Measurements from ENCODE around the gene MYO10. TPM values are rescaled to one million over a fixed set of nuclear protein-coding genes. Genes with fewer than 3 reads are reported as not detected.

Gene MYO10
- total RNA-seq, 2 donors from 2014 or later, result 40.0 to 89.2 TPM

GRCh38 chr5:16628376-16628775, 307.7 kb downstream of the MYO10 start:
- peaks cover 5% of the 10 kb centered on the region for H3K27me3 Mint-ChIP-seq (ENCODE audit: insufficient read depth)
- DNase-seq, result no peak
- Histone ChIP-seq H3K27me3 (ENCODE audit: control insufficient read depth, insufficient read depth, low read length, poor library complexity, severe bottlenecking) (peaks cover 4% of the 10 kb centered on the region), H3K4me1 (ENCODE audit: control insufficient read depth, insufficient read depth, low read length) (no peaks in the 10 kb centered on the region), H3K4me3 (ENCODE audit: low read length) (no peak overlapping the region), H3K27ac (ENCODE audit: low read depth, low read length) (no peak overlapping the region), H3K9ac (ENCODE audit: extremely low read depth, low read length, poor library complexity, severe bottlenecking) (no peak overlapping the region), H3K36me3 (ENCODE audit: control insufficient read depth, insufficient read depth, low read length) (no peaks in the 10 kb centered on the region), H3K9me3 (ENCODE audit: control insufficient read depth, low read length) (no peaks in the 10 kb centered on the region)
- 79 to 94% methylated on average over 2 to 3 of the region's 3 CpGs for WGBS, 2 experiments (ENCODE audit: insufficient coverage in 1 of 2, insufficient read length in 1 of 2)
- no peak overlapping the region for H3K27ac Mint-ChIP-seq
- no peaks in the 10 kb centered on the region for H3K36me3 Mint-ChIP-seq (ENCODE audit: low read depth)
- H3K9me3 Mint-ChIP-seq, result peaks cover 5% of the 10 kb centered on the region
- H3K4me3 Mint-ChIP-seq, result no peak overlapping the region
- peaks cover 9% of the 10 kb centered on the region for H3K4me1 Mint-ChIP-seq
- no peak for TF ChIP-seq CTCF (conservative IDR thresholded peaks at IDR 0.05)

- Histone ChIP-seq H3K36me3 (ENCODE audit: control insufficient read depth, insufficient read depth, low read length) (no peaks in the 10 kb centered on the region), H3K9me3 (ENCODE audit: control insufficient read depth, low read length) (no peaks in the 10 kb centered on the region), H3K27ac (ENCODE audit: low read depth, low read length) (no peak overlapping the region), H3K4me1 (ENCODE audit: control insufficient read depth, insufficient read depth, low read length) (no peaks in the 10 kb centered on the region), H3K4me3 (ENCODE audit: low read length) (no peak overlapping the region), H3K27me3 (ENCODE audit: control insufficient read depth, insufficient read depth, low read length, poor library complexity, severe bottlenecking) (peaks cover 4% of the 10 kb centered on the region), H3K9ac (ENCODE audit: extremely low read depth, low read length, poor library complexity, severe bottlenecking) (no peak overlapping the region)
- no peak overlapping the region for H3K4me3 Mint-ChIP-seq
- peaks cover 3% of the 10 kb centered on the region for H3K27me3 Mint-ChIP-seq (ENCODE audit: insufficient read depth)
- no peak for TF ChIP-seq CTCF (conservative IDR thresholded peaks at IDR 0.05)
- WGBS, 2 experiments (ENCODE audit: insufficient coverage in 1 of 2, insufficient read length in 1 of 2), result 74 to 86% methylated on average over 5 of the region's 5 CpGs
- no peak overlapping the region for H3K27ac Mint-ChIP-seq
- H3K9me3 Mint-ChIP-seq, result no peaks in the 10 kb centered on the region
- peaks cover 9% of the 10 kb centered on the region for H3K4me1 Mint-ChIP-seq
- DNase-seq, result no peak
- H3K36me3 Mint-ChIP-seq (ENCODE audit: low read depth), result no peaks in the 10 kb centered on the region
Observed at GRCh38 chr5:16626696-16627264, 309.3 kb downstream of the MYO10 start.

GRCh38 chr5:16625096-16625495, 311.0 kb downstream of the MYO10 start:
- H3K4me1 ChIP-seq (ENCODE audit: control insufficient read depth, insufficient read depth, low read length), result no peaks in the 10 kb centered on the region
- Mint-ChIP-seq H3K27ac (no peak overlapping the region), H3K4me1 (peaks cover 14% of the 10 kb centered on the region), H3K9me3 (no peaks in the 10 kb centered on the region), H3K4me3 (no peak overlapping the region), H3K36me3 (ENCODE audit: low read depth) (no peaks in the 10 kb centered on the region), H3K27me3 (ENCODE audit: insufficient read depth) (peaks cover 6% of the 10 kb centered on the region)
- peaks cover 4% of the 10 kb centered on the region for H3K27me3 ChIP-seq (ENCODE audit: control insufficient read depth, insufficient read depth, low read length, poor library complexity, severe bottlenecking)
- no peak for TF ChIP-seq CTCF (conservative IDR thresholded peaks at IDR 0.05)
- no peaks in the 10 kb centered on the region for H3K36me3 ChIP-seq (ENCODE audit: control insufficient read depth, insufficient read depth, low read length)
- H3K9ac ChIP-seq (ENCODE audit: extremely low read depth, low read length, poor library complexity, severe bottlenecking), result no peak overlapping the region
- WGBS, 2 experiments (ENCODE audit: insufficient coverage in 1 of 2, insufficient read length in 1 of 2), result 64 to 89% methylated on average over 1 to 3 of the region's 3 CpGs
- no peak overlapping the region for H3K4me3 ChIP-seq (ENCODE audit: low read length)
- DNase-seq, result no peak
- no peaks in the 10 kb centered on the region for H3K9me3 ChIP-seq (ENCODE audit: control insufficient read depth, low read length)
- H3K27ac ChIP-seq (ENCODE audit: low read depth, low read length), result no peak overlapping the region

Data from endodermal cell (in vitro differentiated cells).